Body of pancreas (tissue), 4 donors: Measurements from ENCODE around the gene FOLR2. TPM values are rescaled to one million over a fixed set of nuclear protein-coding genes. Genes with fewer than 3 reads are reported as not detected.

Source experiments
- ATAC-seq: fragments of 150-250 bp; one replicate; pipeline ENCODE4 v1.9.1; 2016
- DNase-seq, 4 donors: peaks; one replicate each; pipeline ENCODE4 v3.0.0-alpha.2; 2019
- H3K27ac ChIP-seq, 4 donors: fragments of 200-600 bp; sonication (generic); 1 replicate in 3 of 4; 2 replicates in 1 of 4; pipeline versions ENCODE4 v1.5.1 to v1.6.1; 2016 to 2019; ENCODE audit warnings: mild to moderate bottlenecking in 1 of 4, mixed read lengths in 1 of 4, moderate library complexity in 1 of 4
- H3K27me3 ChIP-seq, 2 donors: fragments of 200-600 bp; sonication (generic); one replicate each; pipeline ENCODE4 v1.6.0; 2016; ENCODE audit warnings: mild to moderate bottlenecking in 1 of 2
- H3K36me3 ChIP-seq, 2 donors: fragments of 200-600 bp; sonication (generic); replicated peaks in 1 of 2; 2 replicates each; pipeline ENCODE4 v1.5.1; 2016; ENCODE audit warnings: low read depth in 2 of 2; ENCODE audit not compliant: insufficient read depth in 1 of 2
- H3K4me1 ChIP-seq: fragments of 200-600 bp; sonication (generic); one replicate; pipeline ENCODE4 v1.6.0; 2016
- H3K4me3 ChIP-seq, 2 donors: fragments of 200-600 bp; sonication (generic); 1 replicate in 1 of 2; 2 replicates in 1 of 2; pipeline ENCODE4 v1.5.1; 2016 to 2019
- H3K9me3 ChIP-seq, 3 donors: fragments of 200-600 bp; sonication (generic); 1 replicate in 2 of 3; 2 replicates in 1 of 3; pipeline ENCODE4 v1.5.1; 2016
- POLR2A ChIP-seq, 3 donors: fragments of 450-650 bp; IDR thresholded peaks; one replicate each; pipeline ENCODE4 v1.6.1; 2016; ENCODE audit warnings: antibody characterized with exemption in 3 of 3, mild to moderate bottlenecking in 2 of 3
- WGBS, 2 donors: methylation state at CpG; one replicate each; pipeline ENCODE4 v1.1.5; 2017; 5-methylcytosine and 5-hydroxymethylcytosine counted together
- intact Hi-C: fragments of 100-400 bp; cut with DNase I; formaldehyde crosslinking; loops from one replicate; pipeline ENCODE4 v1.15.1; 2023
- total RNA-seq, 2 donors: library from RNA; depleted of rRNA; stranded (reverse); fragments of >200 nt; gene quantifications; one replicate each; pipeline ENCODE4 v1.1.0, GENCODE V29; 2016
- TF ChIP-seq, protein P1 (sequence below), 7 experiments: fragments of 450-650 bp in 4 of 7; fragments of 200-600 bp in 3 of 7; sonication (generic) in 3 of 7; IDR thresholded peaks; one replicate each; pipeline ENCODE4 v1.5.1; 2016 to 2019; ENCODE audit warnings: antibody characterized with exemption in 7 of 7

Gene FOLR2
- total RNA-seq, 2 donors from 2014 or later: 11.4 to 49.1 TPM

DNA sequence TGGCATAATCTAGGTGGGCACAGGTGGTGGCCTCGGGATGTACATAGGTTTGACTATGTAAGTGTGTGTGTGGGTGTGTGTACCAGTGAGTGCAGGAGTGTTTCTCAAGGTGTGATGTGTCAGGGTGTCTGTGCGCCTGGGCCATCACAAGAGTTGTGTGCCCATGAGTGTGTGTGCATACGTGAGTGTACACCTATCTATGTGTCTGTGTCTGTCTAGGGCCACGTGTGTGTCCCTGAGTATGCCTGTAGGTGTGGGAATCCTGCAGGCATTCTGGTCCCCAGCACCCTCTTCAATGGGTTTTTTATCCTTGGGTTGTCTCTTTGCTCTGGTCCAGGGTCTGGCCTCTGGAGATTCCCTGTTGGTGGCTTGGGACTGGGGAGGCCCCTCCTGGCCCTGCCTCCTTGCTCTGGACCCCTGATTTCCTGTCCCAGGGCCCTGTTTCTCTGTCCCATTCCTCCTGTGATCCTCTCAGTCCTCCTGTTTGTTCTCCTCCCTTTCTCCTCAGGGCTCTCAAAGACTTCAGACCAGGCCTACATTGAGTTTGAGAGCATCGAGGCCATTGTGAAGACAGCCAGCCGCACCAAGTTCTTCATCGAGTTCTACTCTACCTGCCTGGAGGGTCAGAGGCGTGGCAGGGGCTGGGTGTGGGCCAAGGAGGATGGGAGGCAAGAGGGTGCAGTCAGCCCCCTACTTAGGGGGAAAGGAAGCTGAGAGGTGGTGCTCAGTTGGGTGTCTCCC is 17.3 kb downstream of the FOLR2 start:
- H3K36me3 ChIP-seq: peaks cover 0 to 17% of the 10 kb centered on the region in 2 donors
- 85 to 92% methylated on average over 8 of the region's 8 CpGs for WGBS, 2 donors
- no peak for DNase-seq
- no peak overlapping the region for H3K27ac ChIP-seq
- no peak for ATAC-seq
- intact Hi-C loops: no loop called here
- TF ChIP-seq POLR2A (IDR thresholded peaks at IDR 0.05): no peak
- TF ChIP-seq, protein P1, sequence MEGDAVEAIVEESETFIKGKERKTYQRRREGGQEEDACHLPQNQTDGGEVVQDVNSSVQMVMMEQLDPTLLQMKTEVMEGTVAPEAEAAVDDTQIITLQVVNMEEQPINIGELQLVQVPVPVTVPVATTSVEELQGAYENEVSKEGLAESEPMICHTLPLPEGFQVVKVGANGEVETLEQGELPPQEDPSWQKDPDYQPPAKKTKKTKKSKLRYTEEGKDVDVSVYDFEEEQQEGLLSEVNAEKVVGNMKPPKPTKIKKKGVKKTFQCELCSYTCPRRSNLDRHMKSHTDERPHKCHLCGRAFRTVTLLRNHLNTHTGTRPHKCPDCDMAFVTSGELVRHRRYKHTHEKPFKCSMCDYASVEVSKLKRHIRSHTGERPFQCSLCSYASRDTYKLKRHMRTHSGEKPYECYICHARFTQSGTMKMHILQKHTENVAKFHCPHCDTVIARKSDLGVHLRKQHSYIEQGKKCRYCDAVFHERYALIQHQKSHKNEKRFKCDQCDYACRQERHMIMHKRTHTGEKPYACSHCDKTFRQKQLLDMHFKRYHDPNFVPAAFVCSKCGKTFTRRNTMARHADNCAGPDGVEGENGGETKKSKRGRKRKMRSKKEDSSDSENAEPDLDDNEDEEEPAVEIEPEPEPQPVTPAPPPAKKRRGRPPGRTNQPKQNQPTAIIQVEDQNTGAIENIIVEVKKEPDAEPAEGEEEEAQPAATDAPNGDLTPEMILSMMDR (IDR thresholded peaks at IDR 0.05): no peak
- no peak overlapping the region for H3K4me3 ChIP-seq
- H3K4me1 ChIP-seq: peaks cover 3% of the 10 kb centered on the region
- no peaks in the 10 kb centered on the region for H3K27me3 ChIP-seq
- H3K9me3 ChIP-seq: no peaks in the 10 kb centered on the region

- ATAC-seq: no peak
- intact Hi-C loops: no loop called here
- H3K36me3 ChIP-seq: peaks cover 0 to 12% of the 10 kb centered on the region in 2 donors
Observed at GRCh38 chr11:72234514-72234830, 17.9 kb downstream of the FOLR2 start.

GRCh38 chr11:72234920-72235319 is 18.3 kb downstream of the FOLR2 start:
- Histone ChIP-seq H3K9me3 (no peaks in the 10 kb centered on the region), H3K27me3 (peaks cover 0 to under 1% of the 10 kb centered on the region in 2 donors), H3K4me1 (peaks cover 12% of the 10 kb centered on the region), H3K27ac (no peak overlapping the region), H3K4me3 (no peak overlapping the region), H3K36me3 (peaks cover 0 to 12% of the 10 kb centered on the region in 2 donors)
- DNase-seq (no peak), ATAC-seq (no peak)
- TF ChIP-seq, protein P1 (IDR thresholded peaks at IDR 0.05): no peak
- no peak for TF ChIP-seq POLR2A (IDR thresholded peaks at IDR 0.05)
- WGBS, 2 donors: 86 to 94% methylated on average over 4 of the region's 4 CpGs
- intact Hi-C loops: no loop called here

More at GRCh38 chr11:72234514-72234830, 17.9 kb downstream of the FOLR2 start:
- 77 to 86% methylated on average over 3 of the region's 3 CpGs for WGBS, 2 donors
- no peak for TF ChIP-seq POLR2A (IDR thresholded peaks at IDR 0.05)
- TF ChIP-seq, protein P1 (IDR thresholded peaks at IDR 0.05): no peak
- Histone ChIP-seq H3K9me3 (no peaks in the 10 kb centered on the region), H3K27ac (no peak overlapping the region), H3K4me3 (no peak overlapping the region), H3K27me3 (no peaks in the 10 kb centered on the region), H3K4me1 (peaks cover 7% of the 10 kb centered on the region)
- DNase-seq: no peak

GRCh38 chr11:72235351-72236057 is 18.9 kb downstream of the FOLR2 start:
- peaks cover 18% of the 10 kb centered on the region for H3K4me1 ChIP-seq
- no peak for ATAC-seq
- H3K9me3 ChIP-seq: no peaks in the 10 kb centered on the region
- H3K27ac ChIP-seq: no peak overlapping the region
- no peak overlapping the region for H3K4me3 ChIP-seq
- TF ChIP-seq, protein P1 (IDR thresholded peaks at IDR 0.05): no peak
- no peak for TF ChIP-seq POLR2A (IDR thresholded peaks at IDR 0.05)
- H3K36me3 ChIP-seq: peaks cover 0 to 9% of the 10 kb centered on the region in 2 donors
- intact Hi-C loops: no loop called here
- 87 to 90% methylated on average over 8 to 17 of the region's 17 CpGs for WGBS, 2 donors
- DNase-seq: no peak
- peaks cover 0 to 6% of the 10 kb centered on the region in 2 donors for H3K27me3 ChIP-seq
